GM23338 (cell line): Measurements from ENCODE around the gene IL22RA1. TPM values are rescaled to one million over a fixed set of nuclear protein-coding genes. Genes with fewer than 3 reads are reported as not detected.

Experiments
- ATAC-seq: fragments of 200-7000 bp; cut with Tn5 transposase; 3 replicates; pipeline ENCODE4 v1.9.1; 2020
- DNase-seq: peaks from one replicate; pipeline ENCODE4 v3.0.0-alpha.2; 2015; ENCODE audit warnings: low spot score
- H2AFZ ChIP-seq: fragments of 200-600 bp; sonication (generic); 2 replicates; pipeline ENCODE4 v1.8.0; 2016; ENCODE audit warnings: antibody characterized with exemption, mild to moderate bottlenecking, moderate library complexity
- H3F3A ChIP-seq: fragments of 200-600 bp; sonication (generic); replicated peaks from 2 replicates; pipeline ENCODE4 v1.8.0; 2017; ENCODE audit warnings: antibody characterized with exemption, mixed run types, low read depth
- H3K27ac ChIP-seq: fragments of 200-600 bp; sonication (generic); 2 replicates; pipeline ENCODE4 v1.6.1; 2016; ENCODE audit warnings: low read depth
- H3K27me3 ChIP-seq: fragments of 200-600 bp; sonication (generic); 2 replicates; pipeline ENCODE4 v1.8.0; 2016; ENCODE audit warnings: mild to moderate bottlenecking, mixed run types, moderate library complexity; ENCODE audit not compliant: insufficient read depth
- H3K36me3 ChIP-seq: fragments of 200-600 bp; sonication (generic); 2 replicates; pipeline ENCODE4 v1.8.0; 2016; ENCODE audit warnings: mild to moderate bottlenecking; ENCODE audit not compliant: insufficient read depth
- H3K4me1 ChIP-seq: fragments of 200-600 bp; sonication (generic); 2 replicates; pipeline ENCODE4 v1.8.0; 2016; ENCODE audit warnings: mild to moderate bottlenecking, moderate library complexity; ENCODE audit not compliant: insufficient read depth
- H3K4me2 ChIP-seq: fragments of 200-600 bp; sonication (generic); 2 replicates; pipeline ENCODE4 v1.7.1; 2017; ENCODE audit warnings: mixed run types
- H3K4me3 ChIP-seq: fragments of 200-600 bp; sonication (generic); 2 replicates; pipeline ENCODE4 v1.6.1; 2016; ENCODE audit warnings: mixed run types
- H3K79me2 ChIP-seq: fragments of 200-600 bp; sonication (generic); replicated peaks from 2 replicates; pipeline ENCODE4 v1.8.0; 2017; ENCODE audit warnings: mild to moderate bottlenecking; ENCODE audit not compliant: insufficient read depth
- H3K9me2 ChIP-seq: fragments of 200-600 bp; sonication (generic); 2 replicates; pipeline ENCODE4 v1.8.0; 2017; ENCODE audit not compliant: insufficient read depth
- H4K20me1 ChIP-seq: fragments of 200-600 bp; sonication (generic); replicated peaks from 2 replicates; pipeline ENCODE4 v1.8.0; 2017; ENCODE audit warnings: mild to moderate bottlenecking; ENCODE audit not compliant: insufficient read depth
- H3K27ac Mint-ChIP-seq: 2 replicates; pipeline ENCODE4 v1.8.0; 2020; ENCODE audit warnings: inconsistent platforms, mild to moderate bottlenecking, moderate library complexity, mixed read lengths
- H3K27me3 Mint-ChIP-seq: 3 replicates; pipeline ENCODE4 v1.8.0; 2022; ENCODE audit warnings: low read depth, mild to moderate bottlenecking, moderate library complexity, mixed read lengths, inconsistent platforms; ENCODE audit not compliant: insufficient read depth, poor library complexity
- H3K36me3 Mint-ChIP-seq: 3 replicates; pipeline ENCODE4 v1.8.0; 2021; ENCODE audit warnings: low read depth, mild to moderate bottlenecking, inconsistent platforms, moderate library complexity, mixed read lengths
- H3K4me1 Mint-ChIP-seq: 3 replicates; pipeline ENCODE4 v1.8.0; 2020; ENCODE audit warnings: mild to moderate bottlenecking, inconsistent platforms, mixed read lengths
- H3K4me3 Mint-ChIP-seq: 3 replicates; pipeline ENCODE4 v1.8.0; 2021; ENCODE audit warnings: moderate library complexity, mild to moderate bottlenecking, inconsistent platforms, mixed read lengths
- H3K9me3 Mint-ChIP-seq: 3 replicates; pipeline ENCODE4 v1.8.0; 2020; ENCODE audit warnings: moderate library complexity, mild to moderate bottlenecking, inconsistent platforms, mixed read lengths
- CTCF ChIP-seq, 2 experiments: fragments of 200-600 bp in 1 of 2; sonication (generic) in 1 of 2; conservative IDR thresholded peaks; 2 replicates each; pipeline versions ENCODE4 v1.5.1 to v1.6.1; 2016 to 2017; ENCODE audit warnings: antibody characterized with exemption in 2 of 2, low read depth in 2 of 2, mild to moderate bottlenecking in 2 of 2, moderate library complexity in 1 of 2
- ZNF114 ChIP-seq: fragments of 250-450 bp; sonication (Bioruptor Pico); IDR thresholded peaks from 2 replicates; pipeline ENCODE4 v1.5.0; 2020; ENCODE audit warnings: mild to moderate bottlenecking, moderate library complexity
- ZNF462 ChIP-seq: fragments of 250-450 bp; sonication (Bioruptor Pico); IDR thresholded peaks from 2 replicates; pipeline ENCODE4 v1.5.0; 2020; ENCODE audit warnings: mild to moderate bottlenecking, moderate library complexity
- polyA plus RNA-seq: library from polyadenylated mRNA; unstranded; fragments of >200 nt; fragmentation: Nextera tagmentation; extraction: Ambion mirVana; gene quantifications from 2 replicates; pipeline ENCODE4 v1.2.1, GENCODE V29; 2016
- total RNA-seq: library from RNA; depleted of rRNA; stranded (reverse); fragments of >200 nt; shearing (Covaris generic); gene quantifications from 2 replicates; pipeline ENCODE4 v1.2.3, GENCODE V29; 2014

IL22RA1 gene
- total and polyA plus RNA-seq, 2 experiments from 2014 or later = 0.11 to 0.28 TPM

- no peak for TF ChIP-seq ZNF462 (CRISPR knock-in tag)
Measured at GRCh38 chr1:24156542-24157260, 13.8 kb upstream of the IL22RA1 start (continued).

GRCh38 chr1:24155011-24155782, 12.3 kb upstream of the IL22RA1 start:
- Histone ChIP-seq H3K36me3 (no peaks in the 10 kb centered on the region), H3K4me2 (no peak overlapping the region), H3F3A (no peaks in the 10 kb centered on the region), H3K9me2 (no peaks in the 10 kb centered on the region), H3K4me1 (peaks cover 16% of the 10 kb centered on the region; the same call in 1 of the 2 replicates), H2AFZ (no peak overlapping the region), H3K27ac (0 out of 2 replicates have a peak overlapping the region, but pooled peaks have one; percentile 88), H4K20me1 (no peaks in the 10 kb centered on the region), H3K27me3 (no peaks in the 10 kb centered on the region), H3K4me3 (no peak overlapping the region), H3K79me2 (0 out of 2 replicates have a peak, but pooled peaks cover 9% of the 10 kb centered on the region)
- peak overlapping the region; percentile 48; the same call in 1 of the 2 replicates for H3K27ac Mint-ChIP-seq
- DNase-seq = peak; percentile 78
- H3K9me3 Mint-ChIP-seq = no peaks in the 10 kb centered on the region
- H3K4me1 Mint-ChIP-seq = peaks cover 38% of the 10 kb centered on the region
- no peak overlapping the region for H3K4me3 Mint-ChIP-seq
- peaks cover 24% of the 10 kb centered on the region for H3K27me3 Mint-ChIP-seq
- ATAC-seq = peak; percentile 9; the same call in 2 of the 3 replicates
- TF ChIP-seq ZNF114 (CRISPR knock-in tag) (no peak), CTCF (conservative IDR thresholded peaks at IDR 0.05; ENCODE audit: low read depth in 2 of 2) (peak; percentile 60 to 61)
- peaks cover 21% of the 10 kb centered on the region for H3K36me3 Mint-ChIP-seq
